Sigmoid colon (tissue), 4 donors: ENCODE data around the gene FHAD1.

Source experiments
- EP300 ChIP-seq, 4 donors: sonication (generic); formaldehyde crosslinking; IDR thresholded peaks; one replicate each; pipeline ENCODE4 v1.6.1; 2017; ENCODE audit warnings: antibody characterized with exemption in 4 of 4
- POLR2A ChIP-seq, 2 donors: fragments of 450-650 bp; IDR thresholded peaks; one replicate each; pipeline ENCODE4 v1.6.1; 2016; ENCODE audit warnings: antibody characterized with exemption in 2 of 2, mild to moderate bottlenecking in 2 of 2, moderate library complexity in 2 of 2
- POLR2AphosphoS5 ChIP-seq, 4 donors: sonication (generic); formaldehyde crosslinking; IDR thresholded peaks; one replicate each; pipeline ENCODE4 v1.6.1; 2017; ENCODE audit warnings: antibody characterized with exemption in 4 of 4
- TF ChIP-seq, protein P1 (sequence below), 4 experiments: fragments of 450-650 bp in 3 of 4; fragments of 200-600 bp in 1 of 4; IDR thresholded peaks; one replicate each; pipeline ENCODE4 v1.5.1; 2016 to 2019; ENCODE audit warnings: antibody characterized with exemption in 4 of 4, mild to moderate bottlenecking in 3 of 4, moderate library complexity in 2 of 4

DNA sequence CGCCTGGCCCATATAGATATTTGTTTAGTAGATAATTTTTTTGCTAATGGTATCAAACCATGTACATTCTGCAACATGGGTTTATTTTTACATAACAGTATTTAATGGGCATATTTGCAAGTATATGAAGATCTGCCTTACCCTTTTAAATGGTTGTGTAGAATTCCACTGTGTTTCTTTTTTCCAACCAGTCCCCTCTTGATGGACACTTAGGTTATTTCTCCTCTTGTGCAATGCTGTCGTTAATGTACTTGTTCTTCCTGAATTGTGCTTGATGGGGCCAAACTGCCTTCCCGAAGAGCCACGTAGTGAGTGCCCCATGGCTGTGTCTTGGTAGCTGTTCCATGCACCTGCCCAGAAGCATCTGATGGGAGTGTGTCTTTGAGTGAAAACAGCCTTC is 123.2 kb downstream of the FHAD1 start:
- TF ChIP-seq, protein P1, sequence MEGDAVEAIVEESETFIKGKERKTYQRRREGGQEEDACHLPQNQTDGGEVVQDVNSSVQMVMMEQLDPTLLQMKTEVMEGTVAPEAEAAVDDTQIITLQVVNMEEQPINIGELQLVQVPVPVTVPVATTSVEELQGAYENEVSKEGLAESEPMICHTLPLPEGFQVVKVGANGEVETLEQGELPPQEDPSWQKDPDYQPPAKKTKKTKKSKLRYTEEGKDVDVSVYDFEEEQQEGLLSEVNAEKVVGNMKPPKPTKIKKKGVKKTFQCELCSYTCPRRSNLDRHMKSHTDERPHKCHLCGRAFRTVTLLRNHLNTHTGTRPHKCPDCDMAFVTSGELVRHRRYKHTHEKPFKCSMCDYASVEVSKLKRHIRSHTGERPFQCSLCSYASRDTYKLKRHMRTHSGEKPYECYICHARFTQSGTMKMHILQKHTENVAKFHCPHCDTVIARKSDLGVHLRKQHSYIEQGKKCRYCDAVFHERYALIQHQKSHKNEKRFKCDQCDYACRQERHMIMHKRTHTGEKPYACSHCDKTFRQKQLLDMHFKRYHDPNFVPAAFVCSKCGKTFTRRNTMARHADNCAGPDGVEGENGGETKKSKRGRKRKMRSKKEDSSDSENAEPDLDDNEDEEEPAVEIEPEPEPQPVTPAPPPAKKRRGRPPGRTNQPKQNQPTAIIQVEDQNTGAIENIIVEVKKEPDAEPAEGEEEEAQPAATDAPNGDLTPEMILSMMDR (IDR thresholded peaks at IDR 0.05), result no peak
- TF ChIP-seq EP300 (IDR thresholded peaks at IDR 0.05), result no peak
- no peak for TF ChIP-seq POLR2AphosphoS5 (IDR thresholded peaks at IDR 0.05)
- TF ChIP-seq POLR2A (IDR thresholded peaks at IDR 0.05), result no peak
